C4-2B (cell line): ENCODE data around the gene PDGFRB.

Source experiments
- ZFX ChIP-seq: fragments of 450-650 bp; IDR thresholded peaks from 2 replicates; pipeline ENCODE4 v1.6.1; 2017
- TF ChIP-seq, protein P1 (sequence below): fragments of 450-650 bp; conservative IDR thresholded peaks from 2 replicates; pipeline ENCODE4 v1.5.1; 2017; ENCODE audit warnings: mild to moderate bottlenecking

DNA sequence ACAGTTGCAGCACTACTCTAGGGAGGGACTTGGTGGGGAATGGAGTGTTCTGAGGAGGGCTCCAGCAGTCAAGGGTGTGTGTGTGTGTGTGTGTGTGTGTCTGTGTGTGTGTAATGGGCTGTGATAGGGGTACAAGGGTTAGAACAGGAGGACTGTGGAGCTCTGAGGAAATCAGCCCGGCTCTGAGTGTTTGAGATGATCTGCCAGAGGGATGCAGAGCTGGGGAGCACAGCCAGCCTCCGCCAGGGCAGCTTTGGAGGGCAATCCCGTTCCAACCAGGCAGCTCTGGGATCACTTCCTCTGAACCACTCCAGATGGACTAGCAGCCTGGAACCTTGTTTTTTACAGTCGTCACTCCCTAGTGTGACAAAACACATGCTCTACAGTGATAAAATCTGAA, 31.3 kb upstream of the PDGFRB start:
- TF ChIP-seq, protein P1, sequence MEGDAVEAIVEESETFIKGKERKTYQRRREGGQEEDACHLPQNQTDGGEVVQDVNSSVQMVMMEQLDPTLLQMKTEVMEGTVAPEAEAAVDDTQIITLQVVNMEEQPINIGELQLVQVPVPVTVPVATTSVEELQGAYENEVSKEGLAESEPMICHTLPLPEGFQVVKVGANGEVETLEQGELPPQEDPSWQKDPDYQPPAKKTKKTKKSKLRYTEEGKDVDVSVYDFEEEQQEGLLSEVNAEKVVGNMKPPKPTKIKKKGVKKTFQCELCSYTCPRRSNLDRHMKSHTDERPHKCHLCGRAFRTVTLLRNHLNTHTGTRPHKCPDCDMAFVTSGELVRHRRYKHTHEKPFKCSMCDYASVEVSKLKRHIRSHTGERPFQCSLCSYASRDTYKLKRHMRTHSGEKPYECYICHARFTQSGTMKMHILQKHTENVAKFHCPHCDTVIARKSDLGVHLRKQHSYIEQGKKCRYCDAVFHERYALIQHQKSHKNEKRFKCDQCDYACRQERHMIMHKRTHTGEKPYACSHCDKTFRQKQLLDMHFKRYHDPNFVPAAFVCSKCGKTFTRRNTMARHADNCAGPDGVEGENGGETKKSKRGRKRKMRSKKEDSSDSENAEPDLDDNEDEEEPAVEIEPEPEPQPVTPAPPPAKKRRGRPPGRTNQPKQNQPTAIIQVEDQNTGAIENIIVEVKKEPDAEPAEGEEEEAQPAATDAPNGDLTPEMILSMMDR, result no peak
- no peak for TF ChIP-seq ZFX
